B cell (primary cell): ENCODE measurements around the gene TTF2. TPM values are rescaled to one million over a fixed set of nuclear protein-coding genes. Genes with fewer than 3 reads are reported as not detected.

Experiments used
- ATAC-seq: fragments of 200-7000 bp; cut with Tn5 transposase; one replicate; pipeline ENCODE4 v1.10.0; 2021; ENCODE audit warnings: low read depth, mild to moderate bottlenecking, moderate number of reproducible peaks, moderate library complexity
- CTCF ChIA-PET: fragments of 350-600 bp; sonication (Branson Sonifier 250); formaldehyde crosslinking; loops from one replicate; lab custom pipeline; 2021; ENCODE audit warnings: antibody characterized with exemption, inconsistent platforms; lab: Charles Lee
- POLR2A ChIA-PET: fragments of 350-600 bp; sonication (Branson Sonifier 250); formaldehyde crosslinking; loops from one replicate; lab custom pipeline; 2021; ENCODE audit warnings: antibody characterized with exemption; lab: Charles Lee
- DNase-seq: peaks from one replicate; pipeline ENCODE4 v3.0.0; 2013
- H2AFZ ChIP-seq: 2 replicates; pipeline ENCODE4 v1.6.1; 2012; ENCODE audit warnings: mild to moderate bottlenecking, low read depth, low read length; ENCODE audit not compliant: insufficient read depth, poor library complexity, severe bottlenecking
- H3K27ac ChIP-seq, 2 donors: 1 replicate in 1 of 2; 2 replicates in 1 of 2; pipeline ENCODE4 v1.5.1; 2012 to 2013; ENCODE audit warnings: low read length in 2 of 2, mild to moderate bottlenecking in 2 of 2, moderate library complexity in 1 of 2
- H3K27me3 ChIP-seq, 4 experiments: fragments of 200-600 bp in 1 of 4; sonication (generic) in 1 of 4; replicated peaks in 1 of 4; 1 replicate in 2 of 4; 2 replicates in 2 of 4; pipeline versions ENCODE4 v1.6.1 to v1.7.0; 2013 to 2016; ENCODE audit warnings: low read length in 3 of 4, mild to moderate bottlenecking in 2 of 4, mixed read lengths in 1 of 4, moderate library complexity in 1 of 4; ENCODE audit not compliant: insufficient read depth in 4 of 4, control insufficient read depth in 3 of 4; ENCODE audit errors: control extremely low read depth in 1 of 4
- H3K36me3 ChIP-seq, 2 experiments: replicated peaks in 1 of 2; 1 replicate in 1 of 2; 2 replicates in 1 of 2; pipeline versions ENCODE4 v1.6.1 to v1.7.1; 2013; ENCODE audit warnings: low read length in 1 of 2; ENCODE audit not compliant: insufficient read depth in 2 of 2, control insufficient read depth in 1 of 2; ENCODE audit errors: control extremely low read depth in 1 of 2, extremely low read depth in 1 of 2
- H3K4me1 ChIP-seq, 2 donors: fragments of 200-600 bp in 1 of 2; sonication (generic) in 1 of 2; 1 replicate in 1 of 2; 2 replicates in 1 of 2; pipeline versions ENCODE4 v1.5.1 to v1.6.1; 2013 to 2017; ENCODE audit warnings: low read length in 2 of 2; ENCODE audit not compliant: control insufficient read depth in 2 of 2, insufficient read depth in 2 of 2
- H3K4me2 ChIP-seq: replicated peaks from 2 replicates; pipeline ENCODE3; 2012; ENCODE audit warnings: mild to moderate bottlenecking, low read depth, low read length; ENCODE audit not compliant: poor library complexity, severe bottlenecking
- H3K4me3 ChIP-seq, 5 experiments: fragments of 200-600 bp in 1 of 5; sonication (generic) in 1 of 5; 1 replicate in 3 of 5; 2 replicates in 2 of 5; pipeline versions ENCODE4 v1.5.1 to v1.7.0; 2011 to 2016; ENCODE audit warnings: low read length in 4 of 5, mild to moderate bottlenecking in 4 of 5, low read depth in 2 of 5, control low read depth in 1 of 5, moderate library complexity in 1 of 5; ENCODE audit not compliant: insufficient read depth in 1 of 5; ENCODE audit errors: control extremely low read depth in 1 of 5, extremely low read depth in 1 of 5
- H3K79me2 ChIP-seq: fragments of 200-600 bp; sonication (generic); one replicate; pipeline ENCODE4 v1.6.0; 2016; ENCODE audit warnings: low read length; ENCODE audit not compliant: control insufficient read depth, insufficient read depth
- H3K9ac ChIP-seq: fragments of 200-600 bp; sonication (generic); 2 replicates; pipeline ENCODE4 v1.6.1; 2017; ENCODE audit warnings: mild to moderate bottlenecking, low read length, moderate library complexity
- H3K9me3 ChIP-seq, 3 donors: one replicate each; pipeline versions ENCODE4 v1.6.1 to v1.7.1; 2013; ENCODE audit warnings: low read length in 2 of 3; ENCODE audit not compliant: control insufficient read depth in 2 of 3, insufficient read depth in 1 of 3; ENCODE audit errors: control extremely low read depth in 1 of 3
- H4K20me1 ChIP-seq: 2 replicates; pipeline ENCODE4 v1.6.0; 2012; ENCODE audit warnings: mild to moderate bottlenecking, low read length; ENCODE audit not compliant: insufficient read depth, control insufficient read depth, poor library complexity, severe bottlenecking
- H3K27ac Mint-ChIP-seq: one replicate; pipeline ENCODE4 v1.8.0; 2021; ENCODE audit warnings: mixed read lengths
- H3K27me3 Mint-ChIP-seq: one replicate; pipeline ENCODE4 v1.8.0; 2021; ENCODE audit warnings: mixed read lengths
- H3K4me1 Mint-ChIP-seq: one replicate; pipeline ENCODE4 v1.8.0; 2021; ENCODE audit warnings: mixed read lengths
- H3K4me3 Mint-ChIP-seq: one replicate; pipeline ENCODE4 v1.8.0; 2021; ENCODE audit warnings: mixed read lengths
- H3K9me3 Mint-ChIP-seq: one replicate; pipeline ENCODE4 v1.8.0; 2022; ENCODE audit warnings: mixed read lengths; ENCODE audit not compliant: insufficient read depth
- CTCF ChIP-seq: fragments of 200-600 bp; IDR thresholded peaks from one replicate; pipeline ENCODE4 v1.8.0; 2022; ENCODE audit warnings: antibody characterized with exemption, mild to moderate bottlenecking
- EZH2 ChIP-seq: IDR thresholded peaks from 2 replicates; pipeline ENCODE4 v1.6.1; 2012; ENCODE audit warnings: borderline replicate concordance, low read depth, mild to moderate bottlenecking, moderate library complexity, low read length; ENCODE audit not compliant: insufficient read depth, poor library complexity, severe bottlenecking
- WGBS: methylation state at CpG from one replicate; pipeline ENCODE4 v1.1.5; 2013; ENCODE audit warnings: missing lambda C conversion rate; ENCODE audit not compliant: insufficient coverage; 5-methylcytosine and 5-hydroxymethylcytosine counted together
- intact Hi-C: fragments of 100-400 bp; cut with micrococcal nuclease; formaldehyde crosslinking; loops from one replicate; pipeline ENCODE4 v1.10.0; 2022
- polyA plus RNA-seq: library from polyadenylated mRNA; depleted of rRNA; stranded (reverse); fragments of >200 nt; gene quantifications from 2 replicates; pipeline ENCODE4 v1.2.3, GENCODE V29; 2012
- total RNA-seq, 2 donors: library from RNA; stranded (reverse); fragments of 120-200 nt in 1 of 2; gene quantifications; 1 replicate in 1 of 2; 2 replicates in 1 of 2; pipeline versions ENCODE4 v1.2.3 to v1.2.4, GENCODE V29; 2013 to 2022

Gene TTF2
- total and polyA plus RNA-seq, 2 donors (not counting 1 experiment from before 2014, with no cell fraction given): 11.3 to 28.9 TPM

DNA sequence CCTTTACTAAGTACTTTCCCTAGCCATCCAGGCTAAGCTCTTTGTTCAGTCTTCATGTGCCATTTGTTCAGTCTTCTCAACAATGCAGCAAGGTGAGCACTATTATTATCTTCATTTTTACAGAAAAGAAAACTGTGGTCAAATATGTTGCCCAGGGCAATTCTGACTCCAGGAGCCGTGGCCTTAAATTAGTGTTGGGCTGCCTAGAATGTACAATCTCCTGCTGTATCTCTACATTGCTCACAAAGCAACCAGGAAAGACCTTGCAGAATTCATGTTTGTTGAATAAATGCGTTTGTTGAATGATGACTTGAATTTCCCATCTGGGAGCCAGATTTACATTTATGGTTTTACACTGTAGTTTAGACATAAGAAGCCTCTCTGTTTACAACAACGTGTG is 44.4 kb upstream of the TTF2 start:
- TF ChIP-seq CTCF (no peak), EZH2 (no peak)
- DNase-seq: no peak
- H4K20me1 ChIP-seq: no peaks in the 10 kb centered on the region
- Mint-ChIP-seq H3K4me3 (no peak overlapping the region), H3K9me3 (no peaks in the 10 kb centered on the region), H3K4me1 (peaks cover 2% of the 10 kb centered on the region), H3K27me3 (no peaks in the 10 kb centered on the region), H3K27ac (no peak overlapping the region)
- no peak for ATAC-seq
- H3K36me3 ChIP-seq: no peaks in the 10 kb centered on the region
- H3K9ac ChIP-seq: no peak overlapping the region
- no peak overlapping the region for H3K27ac ChIP-seq
- H3K9me3 ChIP-seq: no peaks in the 10 kb centered on the region
- POLR2A ChIA-PET: no interaction called here
- H3K4me2 ChIP-seq: no peak overlapping the region
- H2AFZ ChIP-seq: no peak overlapping the region
- H3K4me1 ChIP-seq: no peaks in the 10 kb centered on the region
- CTCF ChIA-PET: no interaction called here
- no peaks in the 10 kb centered on the region for H3K27me3 ChIP-seq
- WGBS: no CpG with 5 or more reads among the region's 3 CpGs
- no peak overlapping the region for H3K4me3 ChIP-seq
- intact Hi-C loops: no loop called here
- H3K79me2 ChIP-seq: no peaks in the 10 kb centered on the region

GRCh38 chr1:117017062-117017461 is 43.1 kb upstream of the TTF2 start:
- WGBS: no CpG with 5 or more reads among the region's 4 CpGs
- H3K27ac Mint-ChIP-seq: no peak overlapping the region
- DNase-seq: no peak
- no peak overlapping the region for H2AFZ ChIP-seq
- no peak for TF ChIP-seq CTCF
- TF ChIP-seq EZH2: no peak
- CTCF ChIA-PET: interaction anchor here (0.9 kb wide), 1 partner anchor 11 kb away, joined by 3 read pairs; no protein-coding TSS in a partner anchor
- H3K9me3 ChIP-seq: no peaks in the 10 kb centered on the region
- no peak for ATAC-seq
- no peaks in the 10 kb centered on the region for H3K9me3 Mint-ChIP-seq
- no peaks in the 10 kb centered on the region for H3K79me2 ChIP-seq
- no peaks in the 10 kb centered on the region for H3K4me1 ChIP-seq
- H3K4me1 Mint-ChIP-seq: peaks cover 2% of the 10 kb centered on the region
- H4K20me1 ChIP-seq: no peaks in the 10 kb centered on the region
- H3K27me3 Mint-ChIP-seq: no peaks in the 10 kb centered on the region
- H3K4me3 Mint-ChIP-seq: no peak overlapping the region
- intact Hi-C loops: no loop called here
- no peaks in the 10 kb centered on the region for H3K27me3 ChIP-seq
- H3K4me3 ChIP-seq: no peak overlapping the region
- no peaks in the 10 kb centered on the region for H3K36me3 ChIP-seq
- POLR2A ChIA-PET: no interaction called here
- no peak overlapping the region for H3K9ac ChIP-seq
- no peak overlapping the region for H3K27ac ChIP-seq
- H3K4me2 ChIP-seq: no peak overlapping the region
